Measurements from ENCODE around the gene ALDH1B1.
A peak's percentile ranks its signal among the peaks of the same experiment; 100 is the strongest.

Gene ALDH1B1

DNA sequence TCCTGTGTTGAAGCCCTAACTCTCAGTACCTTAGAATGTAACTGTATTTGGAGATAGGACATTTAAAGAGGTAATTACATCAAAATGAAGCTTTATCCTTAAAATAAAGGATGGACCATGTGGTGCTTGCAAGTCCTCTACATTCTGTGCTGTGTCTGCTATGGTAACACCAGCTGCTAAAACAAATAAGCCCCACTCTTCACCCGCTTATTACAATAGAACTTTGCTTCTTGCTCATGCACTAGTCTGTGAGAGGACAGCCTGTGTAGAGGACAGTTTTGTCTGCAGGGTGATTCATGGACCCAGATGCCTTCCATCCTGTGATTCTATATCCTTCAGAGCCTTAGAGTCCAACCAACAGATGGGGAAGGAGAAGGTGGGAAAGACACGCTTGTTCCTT is 44.2 kb downstream of the ALDH1B1 start:
- no peak for DNase-seq (ENCODE audit: insufficient read length, low spot score)
- no peak for FAIRE-seq

DNA sequence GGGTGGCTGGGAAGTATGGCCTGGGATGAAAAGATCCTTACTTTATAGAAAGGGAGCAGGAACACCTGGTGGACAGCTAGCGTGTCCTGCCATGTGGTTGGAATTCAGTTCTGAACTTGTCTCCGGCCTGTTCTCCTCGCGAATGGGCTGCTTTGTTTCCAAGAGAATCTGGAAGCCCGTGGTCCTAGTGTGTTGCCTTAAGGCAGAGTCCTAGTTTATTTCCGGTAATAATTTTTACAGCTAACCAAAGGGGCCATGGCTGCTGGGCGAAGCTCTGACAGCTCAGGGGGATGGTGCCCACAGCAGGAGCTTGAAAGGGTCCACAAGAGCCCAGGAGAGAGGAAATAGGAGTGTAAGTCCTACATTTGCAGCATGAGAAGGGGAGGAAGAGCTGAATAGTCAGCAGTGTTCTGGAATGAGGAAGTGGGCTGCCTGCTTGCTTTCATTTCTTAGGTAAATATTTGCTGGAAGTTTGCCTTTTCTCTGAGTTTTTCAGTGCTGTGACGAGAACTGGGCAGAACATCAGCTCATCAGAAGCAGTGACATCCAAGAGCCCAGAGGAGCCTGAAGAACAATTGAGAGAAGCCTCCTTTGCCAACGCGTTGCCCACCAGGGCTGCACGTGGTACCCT is 44.8 kb downstream of the ALDH1B1 start:
- peak; percentile 90 for FAIRE-seq
- no peak for DNase-seq (ENCODE audit: insufficient read length, low spot score)

DNA sequence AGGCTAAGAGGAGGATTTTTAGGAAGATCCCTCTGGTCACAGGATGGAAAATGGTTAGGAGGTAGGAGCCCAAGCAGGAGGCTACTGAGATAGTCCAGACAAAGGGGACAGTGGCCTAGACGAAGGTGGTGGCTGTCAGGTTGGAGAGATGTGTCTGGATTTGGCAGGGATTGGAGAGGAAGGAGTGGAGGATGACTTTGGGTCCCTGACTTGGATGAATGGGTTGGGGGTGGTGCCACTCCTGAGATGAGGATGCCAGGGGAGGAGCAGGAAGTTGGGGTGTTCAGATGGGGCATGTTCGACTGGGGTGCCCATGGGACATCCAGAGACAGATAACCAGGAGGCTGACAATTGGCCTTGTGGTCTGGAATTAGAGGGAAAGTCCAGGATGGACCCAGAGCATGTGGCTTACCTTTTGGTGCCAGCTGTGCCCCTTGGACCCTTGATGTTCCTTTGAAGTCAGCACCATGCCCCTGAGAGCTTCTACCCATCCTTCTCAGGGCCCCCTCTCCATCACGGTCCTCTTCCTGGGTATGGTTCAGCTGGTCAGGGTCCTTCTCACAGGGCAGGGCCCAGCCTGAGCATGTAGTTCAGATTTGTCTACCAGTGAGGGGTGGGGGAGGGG is 46.9 kb downstream of the ALDH1B1 start:
- DNase-seq (ENCODE audit: insufficient read length, low spot score) (no peak), FAIRE-seq (no peak)

DNA sequence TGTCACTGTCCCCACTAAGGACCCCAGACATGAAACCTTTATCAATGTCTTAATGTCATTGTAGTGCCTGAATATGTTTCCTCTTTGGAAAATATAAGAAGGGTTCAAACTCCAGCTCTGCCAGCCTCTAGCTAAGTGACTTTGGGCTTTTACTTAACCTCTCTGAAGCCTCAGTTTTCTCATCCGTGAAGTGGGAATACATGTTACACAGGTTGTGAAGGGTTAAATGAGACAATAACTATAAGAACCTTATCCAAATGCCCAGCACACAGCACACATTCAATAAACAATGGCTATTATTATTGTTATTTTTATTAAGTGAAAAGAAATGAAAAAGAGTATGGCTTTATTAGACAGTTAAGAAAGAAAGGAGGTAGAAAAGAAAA is 47.4 kb downstream of the ALDH1B1 start:
- DNase-seq (ENCODE audit: insufficient read length, low spot score): no peak
- no peak for FAIRE-seq

DNA sequence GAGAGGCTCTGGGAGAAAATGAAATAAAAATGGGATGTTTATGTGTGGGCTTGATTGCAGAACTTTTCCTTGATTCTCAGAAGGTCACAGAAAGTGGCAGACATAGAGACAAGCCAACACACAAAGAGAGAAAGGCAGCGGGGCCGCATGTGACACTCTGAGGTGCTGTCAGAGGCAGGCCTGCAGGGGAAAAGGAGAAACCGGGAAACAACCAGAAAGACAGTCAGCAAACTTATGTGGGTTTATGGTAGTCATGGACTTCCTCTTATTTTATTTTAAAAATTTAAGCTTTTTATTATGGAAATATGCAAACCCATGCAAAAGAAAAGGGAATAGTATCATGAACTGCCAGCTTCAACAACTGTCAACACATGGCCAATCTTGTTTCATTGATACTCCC is 48.0 kb downstream of the ALDH1B1 start:
- DNase-seq (ENCODE audit: insufficient read length, low spot score) (no peak), FAIRE-seq (no peak)

DNA sequence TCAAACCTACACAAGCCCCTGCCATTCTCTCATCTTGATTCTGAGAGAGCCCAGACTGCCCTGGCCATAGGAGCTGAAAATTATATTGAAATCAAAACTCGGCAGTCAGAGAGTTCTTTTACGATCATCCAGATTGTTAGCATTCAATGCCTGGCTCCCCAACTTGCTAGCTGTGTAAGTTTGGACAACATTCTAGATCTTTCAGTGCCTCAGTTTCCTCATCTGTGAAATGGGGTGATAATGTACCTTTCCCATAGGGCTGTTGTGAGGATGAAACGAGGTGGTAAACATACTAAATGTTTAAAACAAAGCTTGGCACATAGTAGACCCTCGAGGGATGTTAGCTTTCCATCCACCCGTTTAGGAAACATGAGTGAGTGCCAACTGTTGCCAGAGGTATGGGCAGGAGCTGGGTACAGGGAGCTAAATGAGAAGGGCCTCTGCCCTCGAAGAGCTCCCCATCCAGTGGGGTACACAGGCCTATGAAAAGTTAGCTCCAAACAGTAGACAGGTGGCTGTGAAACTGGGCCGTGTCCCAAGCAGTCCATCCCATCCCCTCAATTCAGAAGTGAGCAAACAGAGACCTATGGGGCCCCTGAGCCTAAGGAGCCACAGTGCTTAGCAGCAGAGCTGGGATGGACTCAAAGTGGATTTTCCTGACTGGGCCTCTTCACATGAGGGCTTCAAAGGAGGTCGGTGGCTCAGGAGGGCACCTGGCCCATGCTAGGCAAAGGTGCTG is 49.0 kb downstream of the ALDH1B1 start:
- DNase-seq (ENCODE audit: insufficient read length, low spot score) (no peak), FAIRE-seq (no peak)

DNA sequence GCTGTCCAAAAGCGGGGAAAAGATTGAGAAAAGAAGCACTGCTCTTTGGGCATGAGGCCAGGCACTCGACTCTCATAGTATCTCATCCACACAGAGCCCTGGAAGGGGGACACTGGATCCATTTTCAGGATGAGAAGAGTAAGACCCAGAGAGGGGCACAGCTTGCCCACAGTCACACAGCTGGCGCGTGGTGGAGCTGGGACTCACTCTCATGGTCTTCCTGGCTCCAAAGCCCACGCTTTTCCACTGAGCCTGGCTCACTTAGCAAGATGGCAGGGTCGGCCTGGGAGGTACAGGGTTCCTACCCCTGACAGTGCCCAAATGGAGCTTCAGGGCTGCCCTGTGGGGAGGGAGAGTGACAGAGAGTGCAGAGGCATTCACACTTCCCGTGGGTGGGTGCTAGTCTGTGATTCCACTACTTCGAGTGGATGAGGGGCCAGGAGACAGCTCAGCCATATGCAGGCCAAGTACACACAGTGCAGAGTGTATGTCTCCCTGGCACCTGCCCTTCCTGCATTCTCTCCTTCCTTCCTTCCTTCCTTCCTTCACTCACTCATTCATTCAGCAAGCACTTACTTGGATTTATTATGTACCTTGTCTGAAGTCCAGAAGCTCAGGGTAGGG is 50.1 kb downstream of the ALDH1B1 start:
- FAIRE-seq: no peak
- DNase-seq (ENCODE audit: insufficient read length, low spot score): no peak

DNA sequence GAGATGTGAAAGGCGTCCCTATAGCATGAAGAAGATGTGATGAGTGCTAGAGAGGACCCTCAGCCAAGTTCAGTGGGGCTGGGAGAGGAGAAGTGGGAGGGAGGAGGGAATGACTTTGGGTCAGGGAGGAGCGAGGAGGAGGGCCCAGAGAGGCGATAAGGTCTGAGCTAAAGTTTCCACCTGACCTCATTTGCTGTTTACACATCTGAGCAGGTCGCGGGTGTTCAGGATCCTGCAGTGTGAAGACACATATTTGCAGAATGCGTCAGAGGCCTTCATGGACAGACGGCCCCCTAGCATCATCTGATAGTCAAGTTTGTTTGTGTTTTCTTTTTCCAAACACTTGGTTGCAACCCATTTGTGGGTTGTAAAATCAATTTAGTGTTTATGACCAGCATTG is 50.7 kb downstream of the ALDH1B1 start:
- FAIRE-seq: no peak
- DNase-seq (ENCODE audit: insufficient read length, low spot score): no peak

DNA sequence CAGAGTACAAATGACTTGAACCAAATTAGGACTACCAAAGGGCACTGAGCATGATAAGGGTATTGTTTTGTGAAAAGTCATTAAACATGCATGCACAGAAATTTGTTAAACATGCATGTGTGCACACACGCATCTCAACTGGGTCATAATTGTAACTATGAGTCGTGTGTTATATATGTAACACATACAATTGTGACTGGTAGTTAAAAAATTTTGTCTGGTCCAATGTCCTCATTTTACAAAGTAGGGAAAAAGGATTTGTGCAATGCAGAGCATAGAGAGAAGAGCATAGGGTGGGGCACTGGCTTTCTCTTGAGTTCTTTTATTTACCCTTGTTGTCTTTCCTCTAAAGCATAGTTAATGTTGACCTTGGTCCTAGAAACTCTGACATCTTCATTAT is 51.1 kb downstream of the ALDH1B1 start:
- FAIRE-seq: no peak

DNA sequence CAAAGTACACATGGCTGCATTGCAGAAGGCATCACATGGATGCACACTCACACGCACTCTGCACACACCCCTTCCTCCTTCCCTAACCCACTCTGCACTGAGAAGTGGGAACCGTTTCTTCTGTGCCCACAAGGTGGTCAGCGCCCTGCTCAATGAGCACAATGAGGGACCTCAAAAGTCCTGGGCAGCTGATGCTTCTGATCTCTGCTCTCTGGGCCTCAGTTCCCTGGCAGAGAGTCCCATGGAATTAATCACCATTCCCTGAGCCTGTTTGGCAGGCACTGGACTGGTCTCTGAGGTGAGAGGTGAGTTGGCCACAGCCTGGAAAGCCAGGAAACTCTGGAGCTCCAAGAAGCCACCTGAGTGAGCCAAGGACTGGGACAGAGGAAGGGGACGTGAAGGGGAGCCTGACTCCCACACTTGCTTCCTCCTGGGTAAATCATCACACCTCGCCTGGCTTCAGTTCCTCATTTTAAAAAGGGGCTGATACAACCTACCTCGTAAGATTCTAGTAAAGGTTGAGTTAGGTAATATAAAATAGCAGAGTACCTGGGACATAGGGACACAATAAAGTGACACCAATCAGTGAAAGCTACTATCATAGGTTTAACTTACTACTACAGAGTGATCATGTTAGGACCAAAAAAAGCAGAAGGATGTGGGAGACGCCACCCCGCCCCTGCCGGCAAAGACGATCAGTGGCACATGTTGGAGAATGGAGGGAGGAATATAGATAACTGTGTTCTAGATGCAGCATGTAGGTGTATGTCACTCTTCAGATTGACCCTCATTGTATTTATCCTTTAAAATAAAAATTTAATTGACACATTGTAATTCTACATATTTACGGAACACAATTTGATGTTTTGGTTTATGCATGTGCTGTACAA is 52.9 kb downstream of the ALDH1B1 start:
- FAIRE-seq (peak; percentile 91), DNase-seq (ENCODE audit: insufficient read length, low spot score) (no peak)

More for the DNA sequence above, 51.1 kb downstream of the ALDH1B1 start:
- no peak for DNase-seq (ENCODE audit: insufficient read length, low spot score)

DNA sequence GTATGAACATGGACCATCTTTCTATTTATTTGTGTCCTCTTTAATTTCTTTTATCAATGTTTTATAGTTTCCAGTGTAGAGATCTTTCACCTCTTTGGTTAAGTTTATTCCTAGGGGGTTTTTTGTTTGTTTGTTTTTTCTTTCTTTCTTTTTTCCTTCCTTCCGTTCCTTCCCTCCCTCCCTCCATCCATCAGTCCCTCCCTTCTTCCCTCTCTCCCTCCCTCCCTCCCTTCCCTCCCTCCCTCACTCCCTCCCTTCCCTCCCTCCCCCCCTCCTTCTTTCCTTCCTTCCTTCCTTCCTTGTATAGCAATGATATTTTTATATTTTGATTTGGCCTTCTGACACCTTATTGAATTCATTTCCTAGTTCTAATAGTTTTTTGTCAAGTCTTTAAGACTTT is 55.2 kb downstream of the ALDH1B1 start:
- FAIRE-seq: no peak
- DNase-seq (ENCODE audit: insufficient read length, low spot score): no peak
